ENCODE results near the gene MOSMO.
"Not testable (repeated sequence)": the region's sequence is repeated elsewhere in the genome, so short reads cannot be mapped to it uniquely, and the experiment has no call there.

Gene MOSMO

DNA sequence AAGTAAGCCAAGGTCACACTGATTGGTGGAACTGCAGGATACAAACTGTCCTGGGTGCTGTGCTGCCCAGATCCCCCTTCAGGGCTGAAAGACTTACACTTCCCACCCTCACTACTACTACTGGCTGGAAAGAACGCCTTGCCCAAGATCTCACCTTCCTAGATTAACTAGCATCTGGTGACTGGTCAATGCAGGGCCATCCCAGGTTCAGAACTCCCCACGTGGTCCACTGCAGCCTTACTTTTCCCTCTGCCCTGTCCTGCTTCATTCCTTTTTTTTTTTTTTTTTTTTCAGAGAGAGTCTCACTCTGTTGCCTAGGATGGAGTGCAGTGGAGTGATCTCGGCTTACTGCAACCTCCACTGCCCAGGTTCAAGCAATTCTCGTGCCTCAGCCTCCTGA lies 4.7 kb upstream of the MOSMO start:
- DNase-seq (ENCODE audit: low read depth, low spot score) = no peak

DNA sequence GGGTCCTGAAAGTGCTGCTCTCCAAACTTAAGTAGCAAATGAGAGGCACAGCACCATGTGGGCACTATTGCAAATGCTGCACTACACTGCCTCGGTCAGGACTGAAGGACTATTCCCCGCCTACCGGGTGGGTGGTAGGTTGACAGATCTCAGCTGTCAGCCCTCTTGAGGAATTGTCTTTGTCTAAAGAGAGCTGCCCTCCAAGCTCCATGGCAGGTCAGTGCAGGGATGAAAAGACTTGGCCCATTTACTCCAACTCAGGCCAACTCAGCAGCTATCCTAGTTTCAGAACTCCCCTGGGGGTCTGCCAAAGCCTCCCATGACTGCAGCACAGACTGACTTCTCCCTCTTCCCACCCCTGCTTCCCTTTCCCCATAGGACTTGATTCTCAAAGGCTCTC lies 3.6 kb upstream of the MOSMO start:
- no peak for DNase-seq (ENCODE audit: low read depth, low spot score)

DNA sequence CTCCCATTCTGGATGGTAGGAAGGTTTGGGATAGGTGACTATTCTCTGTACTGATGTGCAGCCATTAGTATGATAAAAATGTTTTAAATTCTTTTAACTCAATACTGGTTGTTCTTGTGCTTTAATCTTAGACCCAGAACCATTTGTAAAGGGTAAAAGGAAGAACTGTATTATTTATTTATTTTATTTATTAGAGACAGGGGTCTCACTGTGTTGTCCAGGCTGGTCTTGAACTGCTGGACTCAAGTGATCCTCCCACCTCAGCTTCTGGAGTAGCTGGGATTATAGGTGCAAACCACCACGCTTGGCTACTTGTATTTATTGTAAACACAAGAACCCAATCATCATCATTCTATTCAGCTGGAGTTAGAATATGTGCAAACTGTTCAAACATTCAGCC lies 2.2 kb upstream of the MOSMO start:
- DNase-seq (ENCODE audit: low read depth, low spot score) = no peak

DNA sequence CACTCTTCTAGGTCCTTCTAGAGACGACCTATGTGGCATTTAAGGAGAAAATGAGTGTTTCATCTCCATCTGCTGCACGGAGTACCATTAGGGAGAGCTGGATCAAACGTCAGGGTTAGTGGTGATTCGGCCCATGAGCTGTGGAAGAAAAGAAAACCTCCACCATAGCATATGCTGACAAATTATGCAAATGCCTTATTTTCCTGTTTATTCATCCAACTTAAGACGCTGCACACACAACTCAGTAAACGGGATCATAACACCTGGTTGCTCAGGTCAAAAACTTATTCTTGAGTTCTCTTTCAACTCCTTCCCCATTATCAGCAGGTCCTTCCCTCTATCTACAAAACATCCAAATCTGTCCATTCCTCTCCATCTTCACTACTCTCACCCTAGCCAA lies 1.3 kb upstream of the MOSMO start:
- DNase-seq (ENCODE audit: low read depth, low spot score) = no peak

DNA sequence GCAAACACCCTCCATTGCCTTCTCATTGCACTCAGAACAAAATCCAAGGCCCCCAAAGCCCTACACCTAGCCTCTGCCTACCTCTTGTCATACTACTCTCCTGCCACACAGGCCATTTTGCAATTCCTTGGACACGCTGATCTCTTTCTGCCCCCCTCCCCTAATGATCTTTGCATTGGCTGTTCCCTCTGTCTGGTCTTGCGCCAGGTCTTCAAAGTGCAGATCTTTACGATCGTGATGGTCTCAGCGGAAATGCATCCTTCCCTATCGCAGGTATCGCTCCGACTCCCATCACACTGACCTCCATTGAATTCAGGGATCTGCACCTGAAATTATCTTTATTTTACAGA lies 777 bp upstream of the MOSMO start:
- no peak for DNase-seq (ENCODE audit: low read depth, low spot score)

DNA sequence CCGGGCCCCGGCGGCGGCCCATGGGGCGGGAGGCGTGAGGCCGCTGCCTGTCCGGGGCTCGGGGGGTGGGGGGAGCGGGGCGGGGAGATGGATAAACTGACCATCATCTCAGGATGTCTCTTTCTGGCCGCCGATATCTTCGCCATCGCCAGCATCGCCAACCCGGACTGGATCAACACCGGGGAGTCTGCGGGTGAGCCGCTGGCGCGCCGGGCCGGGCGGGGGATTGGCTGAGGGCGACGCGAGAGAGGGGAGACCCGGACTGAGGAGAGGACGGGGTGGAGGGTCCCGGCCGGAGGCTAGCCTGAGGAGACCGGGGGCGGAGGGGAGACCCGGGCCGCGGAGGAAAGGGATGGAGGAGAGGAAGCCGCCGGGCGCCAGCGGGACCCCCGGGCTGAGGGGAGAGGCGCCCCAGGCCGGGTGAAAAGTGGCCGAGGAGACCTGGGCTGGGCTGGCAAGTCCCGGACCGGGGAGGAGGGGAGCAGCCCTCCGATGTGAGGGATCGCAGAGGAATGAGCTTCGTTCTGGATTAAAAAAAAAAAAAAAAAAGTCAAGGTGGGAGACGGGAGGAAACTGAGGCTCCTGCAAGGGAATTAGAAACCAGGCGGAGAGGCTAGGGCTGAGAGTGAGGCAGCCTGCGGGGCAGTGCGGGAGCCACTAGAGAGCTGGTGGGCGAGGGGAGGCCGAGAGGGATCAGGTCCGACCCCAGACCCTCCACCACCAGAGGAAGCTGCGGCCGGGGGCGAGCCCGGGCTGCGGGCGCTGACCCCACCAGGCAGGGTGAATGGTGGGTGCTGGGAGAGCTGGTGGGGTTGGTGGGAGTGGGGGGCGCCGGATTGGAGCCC lies 526 bp downstream of the MOSMO start:
- no peak for DNase-seq (ENCODE audit: low read depth, low spot score)

DNA sequence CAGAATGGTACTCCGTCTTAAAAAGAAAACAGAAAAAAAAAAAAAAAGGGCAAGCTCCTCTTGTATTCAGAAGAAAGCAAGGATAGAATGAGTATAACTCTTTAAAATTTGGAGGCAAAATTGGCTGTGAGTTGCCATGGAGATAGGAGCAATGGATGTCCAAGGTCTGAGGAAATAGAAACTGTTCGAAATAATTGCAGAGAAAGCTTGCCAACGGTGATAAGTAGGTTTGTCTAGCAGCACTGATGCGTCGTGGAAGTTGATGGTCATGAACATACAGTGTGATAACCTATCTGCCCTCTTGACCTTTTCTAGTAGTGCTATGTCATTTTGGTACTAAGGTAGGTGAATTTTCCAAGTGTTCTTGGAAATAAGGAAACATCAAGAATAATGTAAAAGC lies 3.0 kb downstream of the MOSMO start:
- no peak for DNase-seq (ENCODE audit: low read depth, low spot score)

DNA sequence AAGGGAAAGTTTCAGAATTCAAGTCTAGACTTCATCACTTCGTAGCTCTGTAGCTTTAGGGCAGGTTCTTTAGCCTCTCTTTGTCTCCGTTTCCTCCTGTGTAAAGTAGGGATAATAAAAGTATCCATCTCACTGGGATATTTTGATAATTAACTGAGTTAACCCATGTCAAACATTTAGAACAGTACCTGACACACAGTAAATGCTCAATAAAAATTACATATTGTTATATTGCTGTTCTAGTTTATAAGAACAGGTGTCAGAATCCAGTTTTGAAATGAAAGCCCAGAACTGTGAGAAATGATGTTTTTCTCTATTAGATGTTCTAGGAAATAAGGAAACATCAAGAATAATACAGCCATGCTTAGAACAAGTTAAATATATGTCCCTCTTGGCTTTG lies 4.3 kb downstream of the MOSMO start:
- DNase-seq (ENCODE audit: low read depth, low spot score) = no peak

DNA sequence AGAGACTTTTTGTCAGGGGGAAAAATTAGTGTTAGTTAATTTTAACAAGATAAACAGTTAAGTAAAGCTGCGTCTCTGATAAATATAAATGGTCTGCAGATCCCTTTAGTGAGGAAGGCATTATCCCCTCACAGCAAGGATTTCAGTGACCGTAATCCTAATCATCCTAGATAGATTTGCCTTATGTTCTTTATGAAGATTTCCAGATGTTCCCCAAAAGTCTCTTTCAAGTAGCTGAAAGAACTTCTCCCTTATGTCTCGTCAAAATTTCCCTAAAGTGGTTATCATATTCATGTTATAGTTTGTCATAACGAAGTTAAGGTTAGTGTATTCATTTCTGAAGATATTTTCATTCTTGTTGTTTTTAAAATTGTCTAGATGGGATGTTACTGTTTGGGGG lies 5.6 kb downstream of the MOSMO start:
- no peak for DNase-seq (ENCODE audit: low read depth, low spot score)

DNA sequence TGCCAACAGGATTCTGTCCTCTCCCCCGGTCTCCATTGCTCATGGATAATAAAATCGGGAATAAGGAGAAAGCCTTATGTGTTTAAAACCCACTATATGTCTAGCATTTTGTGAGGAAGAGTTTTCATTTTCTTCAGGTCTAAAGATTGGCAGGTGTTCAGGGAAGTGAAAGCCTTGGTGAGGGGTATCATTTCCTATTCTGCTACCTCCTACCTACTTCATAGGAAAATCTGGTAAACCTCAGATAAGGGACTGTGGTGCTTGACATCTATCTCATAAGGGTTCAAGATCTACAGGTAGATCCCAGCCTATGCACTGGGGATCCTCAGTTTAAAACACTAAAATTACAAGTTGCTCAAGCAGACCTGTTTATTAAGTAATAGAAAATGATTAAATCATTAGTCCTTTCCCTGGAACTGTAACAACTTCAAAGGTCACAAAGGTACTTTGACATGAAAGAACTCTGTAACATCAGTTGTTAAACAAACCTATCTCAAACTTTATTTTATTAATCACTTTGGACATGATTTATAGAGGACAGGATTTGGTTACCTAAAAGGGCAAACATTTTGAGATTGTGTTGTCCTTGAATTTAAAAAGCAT lies 6.5 kb downstream of the MOSMO start:
- DNase-seq (ENCODE audit: low read depth, low spot score) = no peak

DNA sequence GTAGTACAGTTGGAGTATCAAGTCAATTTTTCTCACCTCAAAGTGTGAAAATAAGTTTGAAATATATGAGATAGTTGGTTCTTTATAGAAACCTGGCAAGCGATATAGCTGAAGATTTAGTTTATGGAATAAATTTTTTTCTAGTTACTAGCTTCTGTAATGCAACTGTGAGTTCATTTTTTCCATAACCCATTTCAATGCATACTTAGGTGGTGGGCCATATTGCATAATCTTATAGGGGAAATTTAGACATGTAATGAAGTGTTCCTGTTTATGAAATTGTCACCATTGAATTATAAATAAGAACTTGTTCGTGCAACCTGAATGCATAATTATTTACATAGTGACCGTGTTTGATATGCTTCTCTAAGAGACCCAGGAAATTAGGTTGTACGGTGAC lies 9.0 kb downstream of the MOSMO start:
- no peak for DNase-seq (ENCODE audit: low read depth, low spot score)

DNA sequence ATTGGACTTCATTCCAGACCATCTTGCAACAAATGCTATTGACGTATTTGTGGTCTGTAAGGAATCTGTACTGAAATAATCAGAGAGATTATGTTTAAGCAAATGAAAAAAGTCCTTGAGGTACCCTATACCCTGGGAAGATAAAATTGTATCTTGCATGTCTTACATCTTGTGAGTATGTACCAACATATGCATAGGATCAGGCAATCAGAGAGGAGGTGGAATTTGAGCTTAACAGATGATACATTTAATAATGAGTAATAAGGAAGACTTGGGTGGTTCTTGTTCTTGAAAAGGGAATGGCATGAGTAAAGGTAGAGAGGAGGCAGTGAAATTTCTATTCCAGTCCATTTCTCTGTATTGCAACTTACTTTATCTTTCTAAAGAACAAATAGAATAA lies 10.6 kb downstream of the MOSMO start:
- no peak for DNase-seq (ENCODE audit: low read depth, low spot score)

DNA sequence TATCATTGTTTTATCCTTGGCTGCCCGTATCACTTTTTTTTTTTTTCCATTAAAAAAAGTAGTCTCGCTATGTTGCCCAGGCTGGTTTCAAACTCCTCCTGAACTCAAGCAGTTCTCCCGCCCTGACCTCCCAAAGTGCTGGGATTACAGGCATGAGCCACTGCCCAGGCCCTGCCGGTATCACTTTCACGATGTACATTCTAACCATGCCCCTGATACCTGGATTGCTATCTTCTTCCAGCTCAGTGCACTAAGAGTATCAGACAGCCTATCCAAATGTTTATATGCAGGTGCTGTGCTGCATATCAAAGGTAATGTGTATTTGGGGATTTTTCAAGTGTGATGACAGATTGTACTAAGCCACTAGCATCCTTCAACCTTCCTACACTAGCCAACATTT lies 14.2 kb downstream of the MOSMO start:
- DNase-seq (ENCODE audit: low read depth, low spot score) = no peak

DNA sequence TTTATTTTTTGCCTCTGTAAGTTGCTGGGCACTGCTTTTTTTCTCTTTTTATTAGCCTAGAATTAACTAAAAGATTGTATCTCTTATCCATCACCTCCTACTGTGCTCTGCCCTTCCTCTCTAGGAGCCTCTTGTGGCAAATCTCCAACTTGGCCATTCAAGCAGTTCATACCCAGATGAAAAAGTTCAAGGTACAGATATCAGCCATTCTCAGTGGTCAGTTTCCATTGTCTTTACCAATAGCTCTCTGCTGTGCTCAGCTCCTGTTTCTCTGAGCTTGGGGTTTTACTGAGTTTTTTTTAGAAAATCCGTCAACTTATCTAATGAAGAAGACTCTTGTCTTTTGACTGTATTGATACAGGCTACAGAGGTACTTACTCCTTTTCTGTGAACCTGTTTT lies 15.6 kb downstream of the MOSMO start:
- DNase-seq (ENCODE audit: low read depth, low spot score) = no peak

DNA sequence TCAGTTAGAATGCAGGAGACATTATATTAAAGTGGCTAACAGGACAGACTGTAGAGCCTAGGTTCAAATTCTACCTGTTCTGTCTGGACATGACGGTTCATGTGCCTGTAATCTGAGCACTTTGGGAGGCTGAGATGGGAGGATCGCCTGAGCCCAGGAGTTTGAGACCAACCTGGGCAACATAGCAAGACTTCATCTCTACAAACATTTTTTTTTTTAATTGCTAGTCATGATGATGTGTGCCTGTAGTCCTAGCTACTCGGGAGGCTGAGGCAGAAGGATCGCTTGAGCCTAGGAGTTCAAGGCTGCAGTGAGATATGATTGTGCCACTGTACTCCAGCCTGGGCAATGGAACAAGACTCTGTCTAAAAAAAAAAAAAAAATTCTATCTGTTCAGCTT lies 16.9 kb downstream of the MOSMO start:
- DNase-seq (ENCODE audit: low read depth, low spot score) = not testable (repeated sequence)

DNA sequence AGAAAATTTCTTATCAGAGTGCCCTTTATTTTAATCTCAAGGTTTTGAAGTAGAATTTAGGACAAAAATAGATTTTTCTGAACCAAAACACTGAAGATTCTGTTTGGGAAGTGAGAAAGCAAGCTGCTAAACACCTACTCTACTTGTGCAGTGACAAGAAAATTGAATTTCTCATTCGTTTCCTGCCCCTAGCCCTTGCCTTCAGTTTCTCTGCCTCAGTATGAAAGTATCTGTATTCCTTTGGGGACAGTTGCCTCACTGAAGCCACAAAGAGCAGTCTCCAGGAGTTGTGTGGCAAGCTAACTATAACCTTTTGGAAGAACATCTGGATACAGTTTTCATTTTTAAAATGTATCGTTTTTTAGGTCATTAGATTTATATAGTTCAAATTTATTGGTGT lies 19.7 kb downstream of the MOSMO start:
- no peak for DNase-seq (ENCODE audit: low read depth, low spot score)

DNA sequence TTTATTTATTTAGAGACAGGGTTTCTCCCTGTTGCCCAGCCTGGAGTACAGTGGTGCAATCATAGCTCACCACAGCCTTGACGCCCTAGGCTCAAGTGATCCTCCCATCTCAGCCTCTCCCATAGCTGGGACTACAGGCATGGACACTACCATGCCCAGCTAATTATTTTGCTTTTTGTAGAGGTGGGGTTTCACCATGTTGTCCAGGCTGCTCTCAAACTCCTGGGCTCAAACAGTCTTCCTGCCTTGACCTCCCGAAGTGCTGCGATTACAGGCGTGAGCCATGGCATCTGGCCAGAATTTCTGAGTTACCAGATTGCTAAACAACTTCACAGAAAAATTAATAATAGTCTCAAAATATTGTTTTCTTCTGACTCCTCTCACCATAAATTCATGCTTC lies 21.7 kb downstream of the MOSMO start:
- DNase-seq (ENCODE audit: low read depth, low spot score) = no peak

DNA sequence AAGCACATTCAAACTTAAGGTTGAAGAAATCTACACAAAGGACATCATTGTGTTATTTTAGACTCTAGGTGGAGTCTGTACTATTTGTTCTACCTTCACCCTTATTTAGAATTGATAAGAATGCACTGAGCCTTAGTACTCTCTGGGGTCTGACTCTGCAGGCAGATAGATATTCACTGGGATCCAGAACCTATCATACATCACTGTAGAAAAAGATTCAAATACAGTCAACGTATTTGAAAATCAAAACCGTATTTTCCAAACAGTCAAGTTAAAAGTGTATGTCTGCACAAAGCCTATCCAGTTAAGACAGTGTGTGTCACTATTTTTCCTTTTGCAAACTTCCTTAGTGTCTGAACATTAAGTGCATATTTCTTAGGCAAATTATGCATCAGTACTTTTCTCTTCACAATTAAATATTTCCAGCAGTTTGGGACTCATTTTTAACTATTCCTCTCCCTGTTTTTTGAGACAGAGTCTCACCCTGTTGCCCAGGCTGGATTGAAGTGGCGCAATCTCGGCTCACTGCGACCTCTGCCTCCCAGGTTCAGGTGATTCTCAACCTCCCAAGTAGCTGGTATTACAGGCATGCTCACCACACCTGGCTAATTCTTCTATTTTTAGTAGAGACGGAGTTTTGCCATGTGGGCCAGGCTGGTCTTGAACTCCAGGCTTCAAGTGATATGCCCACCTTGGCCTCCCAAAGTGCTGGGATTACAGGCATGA lies 22.3 kb downstream of the MOSMO start:
- DNase-seq (ENCODE audit: low read depth, low spot score) = no peak

DNA sequence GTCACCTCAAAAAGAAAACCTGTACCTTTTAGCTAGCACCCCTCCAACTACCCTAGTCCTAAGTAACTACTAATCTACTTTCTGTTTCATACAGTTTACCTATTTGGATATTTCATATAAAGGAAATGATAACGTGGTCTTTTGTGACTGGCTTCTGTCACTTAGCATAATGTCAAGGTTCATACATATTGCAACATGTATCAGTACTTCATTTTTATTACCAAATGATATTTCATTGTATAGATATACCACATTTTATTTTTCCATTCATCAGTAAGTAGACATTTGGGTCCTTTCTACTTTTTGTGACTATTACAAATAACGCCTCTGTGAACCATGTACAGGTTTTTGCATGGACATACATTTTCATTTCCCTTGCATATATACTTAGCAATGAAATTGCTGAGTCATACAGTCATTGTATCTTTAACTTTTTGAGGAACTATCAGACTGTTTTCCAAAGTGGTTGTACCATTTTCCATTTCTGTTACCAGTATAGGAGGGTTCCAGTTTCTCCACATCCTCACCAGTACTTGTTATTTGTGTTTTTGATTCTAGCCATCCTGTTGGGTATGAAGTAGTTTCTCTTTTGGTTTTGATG lies 23.7 kb downstream of the MOSMO start:
- no peak for DNase-seq (ENCODE audit: low read depth, low spot score)

DNA sequence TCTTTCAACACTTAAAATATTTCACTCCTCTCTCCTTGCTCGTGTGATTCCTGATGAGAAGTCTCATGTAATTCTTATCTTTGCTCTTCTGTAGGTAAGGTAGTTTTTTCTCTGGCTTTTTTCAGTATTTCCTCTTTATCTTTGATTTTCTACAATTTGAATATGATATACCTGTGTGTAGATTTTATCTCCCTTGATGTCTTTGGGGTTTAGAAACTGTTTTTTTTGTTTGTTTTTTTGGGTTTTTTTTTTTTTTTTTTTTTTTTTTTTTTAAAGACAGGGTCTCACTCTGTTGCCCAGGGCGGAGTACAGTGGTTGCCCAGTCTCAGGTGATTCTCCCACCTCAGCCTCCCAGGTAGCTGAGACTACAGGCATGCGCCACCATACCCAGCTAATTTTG lies 26.6 kb downstream of the MOSMO start:
- no peak for DNase-seq (ENCODE audit: low read depth, low spot score)

DNA sequence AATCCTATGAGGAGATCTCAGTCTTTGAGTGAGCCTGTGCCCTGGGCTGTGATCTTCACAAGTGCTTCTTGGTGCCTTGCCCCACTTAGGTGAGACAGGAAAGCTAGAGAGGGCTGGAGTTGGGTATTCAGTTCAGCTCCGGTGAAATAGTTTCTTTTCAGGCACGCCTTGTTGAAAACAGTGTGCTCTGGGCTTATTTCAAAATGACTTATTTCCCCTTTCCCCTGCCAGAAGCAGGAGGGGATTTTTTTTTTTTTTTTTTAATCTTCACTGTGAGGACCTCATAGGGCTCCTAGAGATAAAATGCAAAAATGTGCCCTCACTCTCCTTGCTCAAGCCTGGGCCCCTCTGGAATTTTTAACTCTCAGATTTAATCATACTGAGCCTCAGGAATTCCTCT lies 27.2 kb downstream of the MOSMO start:
- no peak for DNase-seq (ENCODE audit: low read depth, low spot score)

DNA sequence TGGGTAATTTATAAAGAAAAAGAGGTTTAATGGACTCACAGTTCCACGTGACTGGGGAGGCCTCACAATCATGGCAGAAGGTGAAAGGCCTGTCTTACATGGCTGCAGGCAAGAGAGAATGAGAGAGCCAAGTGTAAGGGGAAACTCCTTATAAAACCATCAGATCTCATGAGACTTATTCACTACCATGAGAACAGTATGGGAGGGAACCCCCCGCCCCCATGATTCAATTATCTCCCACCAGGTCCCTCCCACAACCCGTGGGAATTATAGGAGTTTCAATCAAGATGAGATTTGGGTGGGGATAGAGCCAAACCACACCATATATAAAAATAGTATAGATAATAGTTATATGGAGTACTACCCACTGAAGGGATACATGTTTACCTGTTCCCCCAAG lies 36.0 kb downstream of the MOSMO start:
- DNase-seq (ENCODE audit: low read depth, low spot score) = not testable (repeated sequence)

DNA sequence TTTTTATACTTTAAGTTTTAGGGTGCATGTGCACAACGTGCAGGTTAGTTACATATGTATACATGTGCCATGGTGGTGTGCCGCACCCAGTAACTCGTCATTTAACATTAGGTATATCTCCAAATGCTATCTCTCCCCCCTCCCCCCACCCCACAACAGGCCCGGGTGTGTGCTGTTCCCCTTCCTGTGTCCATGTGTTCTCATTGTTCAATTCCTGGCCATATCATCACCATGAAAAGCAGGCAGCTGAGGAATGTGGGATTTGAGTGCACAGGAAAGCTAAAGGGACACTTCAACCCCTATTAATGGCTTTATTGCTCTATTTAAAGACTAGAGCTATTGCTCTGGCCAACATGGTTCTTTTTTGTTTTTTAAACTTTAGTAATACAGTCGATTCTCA lies 38.0 kb downstream of the MOSMO start:
- not testable (repeated sequence) for DNase-seq (ENCODE audit: low read depth, low spot score)
